Right atrium auricular region (tissue), 2 donors: ENCODE data around the gene HLA-DQB1. TPM values are rescaled to one million over a fixed set of nuclear protein-coding genes. Genes with fewer than 3 reads are reported as not detected.

Experiments used
- DNase-seq: peaks from one replicate; pipeline ENCODE4 v3.0.0-alpha.2; 2019; ENCODE audit warnings: low spot score
- H3K27ac ChIP-seq, 2 donors: fragments of 200-600 bp; sonication (generic); 1 replicate in 1 of 2; 2 replicates in 1 of 2; pipeline ENCODE4 v1.5.1; 2016 to 2019
- H3K27me3 ChIP-seq, 2 donors: fragments of 200-600 bp; sonication (generic); one replicate each; pipeline versions ENCODE4 v1.5.1 to v1.6.0; 2017 to 2019
- H3K36me3 ChIP-seq: fragments of 200-600 bp; sonication (generic); one replicate; pipeline ENCODE4 v1.5.1; 2016
- H3K4me1 ChIP-seq, 2 donors: fragments of 200-600 bp; sonication (generic); one replicate each; pipeline versions ENCODE4 v1.5.1 to v1.6.0; 2017 to 2019
- H3K4me3 ChIP-seq, 2 donors: fragments of 200-600 bp; sonication (generic); 1 replicate in 1 of 2; 2 replicates in 1 of 2; pipeline ENCODE4 v1.5.1; 2017 to 2019; ENCODE audit warnings: mild to moderate bottlenecking in 1 of 2, moderate library complexity in 1 of 2
- H3K9me3 ChIP-seq, 2 donors: fragments of 200-600 bp; sonication (generic); one replicate each; pipeline ENCODE4 v1.5.1; 2019
- CTCF ChIP-seq, 2 donors: fragments of 200-600 bp; sonication (generic); IDR thresholded peaks; one replicate each; pipeline ENCODE4 v1.5.1; 2019; ENCODE audit warnings: antibody characterized with exemption in 2 of 2
- total RNA-seq, 2 donors: library from RNA; depleted of rRNA; stranded (reverse); fragments of >200 nt; gene quantifications; one replicate each; pipeline ENCODE4 v1.1.0, GENCODE V29; 2016

The HLA-DQB1 gene
- total RNA-seq, 2 donors from 2014 or later: 0.59 to 1.8 TPM

GRCh38 chr6:32665661-32666060 lies 796 bp downstream of the HLA-DQB1 start:
- Histone ChIP-seq H3K4me1 (no peaks in the 10 kb centered on the region), H3K4me3 (no peak overlapping the region), H3K9me3 (no peaks in the 10 kb centered on the region), H3K36me3 (no peaks in the 10 kb centered on the region), H3K27ac (no peak overlapping the region), H3K27me3 (no peaks in the 10 kb centered on the region)
- TF ChIP-seq CTCF (IDR thresholded peaks at IDR 0.05): no peak
- DNase-seq: no peak

- H3K4me1 ChIP-seq: no peaks in the 10 kb centered on the region
- H3K27ac ChIP-seq: no peak overlapping the region
- no peaks in the 10 kb centered on the region for H3K27me3 ChIP-seq
- TF ChIP-seq CTCF (IDR thresholded peaks at IDR 0.05): no peak
- peak; percentile 61 for DNase-seq
- no peak overlapping the region for H3K4me3 ChIP-seq
- no peaks in the 10 kb centered on the region for H3K9me3 ChIP-seq
- no peaks in the 10 kb centered on the region for H3K36me3 ChIP-seq
Measured at GRCh38 chr6:32664827-32665362, 1.6 kb downstream of the HLA-DQB1 start.

- no peak for TF ChIP-seq CTCF (IDR thresholded peaks at IDR 0.05)
- no peak for DNase-seq
- no peak overlapping the region for H3K27ac ChIP-seq
- no peaks in the 10 kb centered on the region for H3K9me3 ChIP-seq
- no peaks in the 10 kb centered on the region for H3K27me3 ChIP-seq
- H3K36me3 ChIP-seq: no peaks in the 10 kb centered on the region
- no peak overlapping the region for H3K4me3 ChIP-seq
- no peaks in the 10 kb centered on the region for H3K4me1 ChIP-seq
Measured at GRCh38 chr6:32664354-32664753, 2.1 kb downstream of the HLA-DQB1 start.

GRCh38 chr6:32662836-32663235 lies 3.6 kb downstream of the HLA-DQB1 start:
- no peaks in the 10 kb centered on the region for H3K36me3 ChIP-seq
- no peak for DNase-seq
- H3K4me3 ChIP-seq: no peak overlapping the region
- TF ChIP-seq CTCF (IDR thresholded peaks at IDR 0.05): no peak
- H3K27me3 ChIP-seq: no peaks in the 10 kb centered on the region
- no peak overlapping the region for H3K27ac ChIP-seq
- H3K9me3 ChIP-seq: no peaks in the 10 kb centered on the region
- no peaks in the 10 kb centered on the region for H3K4me1 ChIP-seq

- H3K27ac ChIP-seq: no peak overlapping the region
- no peak for DNase-seq
- no peak for TF ChIP-seq CTCF (IDR thresholded peaks at IDR 0.05)
- H3K27me3 ChIP-seq: no peaks in the 10 kb centered on the region
- no peaks in the 10 kb centered on the region for H3K9me3 ChIP-seq
- no peaks in the 10 kb centered on the region for H3K36me3 ChIP-seq
- no peaks in the 10 kb centered on the region for H3K4me1 ChIP-seq
- H3K4me3 ChIP-seq: no peak overlapping the region
Measured at GRCh38 chr6:32662099-32662498, 4.4 kb downstream of the HLA-DQB1 start.
